ENCODE data around the gene BPGM. TPM values are rescaled to one million over a fixed set of nuclear protein-coding genes. Genes with fewer than 3 reads are reported as not detected.

Gene BPGM
- total and polyA plus RNA-seq, 2 donors (not counting 1 experiment from before 2014, with no cell fraction given) = 7.0 to 9.7 TPM

DNA sequence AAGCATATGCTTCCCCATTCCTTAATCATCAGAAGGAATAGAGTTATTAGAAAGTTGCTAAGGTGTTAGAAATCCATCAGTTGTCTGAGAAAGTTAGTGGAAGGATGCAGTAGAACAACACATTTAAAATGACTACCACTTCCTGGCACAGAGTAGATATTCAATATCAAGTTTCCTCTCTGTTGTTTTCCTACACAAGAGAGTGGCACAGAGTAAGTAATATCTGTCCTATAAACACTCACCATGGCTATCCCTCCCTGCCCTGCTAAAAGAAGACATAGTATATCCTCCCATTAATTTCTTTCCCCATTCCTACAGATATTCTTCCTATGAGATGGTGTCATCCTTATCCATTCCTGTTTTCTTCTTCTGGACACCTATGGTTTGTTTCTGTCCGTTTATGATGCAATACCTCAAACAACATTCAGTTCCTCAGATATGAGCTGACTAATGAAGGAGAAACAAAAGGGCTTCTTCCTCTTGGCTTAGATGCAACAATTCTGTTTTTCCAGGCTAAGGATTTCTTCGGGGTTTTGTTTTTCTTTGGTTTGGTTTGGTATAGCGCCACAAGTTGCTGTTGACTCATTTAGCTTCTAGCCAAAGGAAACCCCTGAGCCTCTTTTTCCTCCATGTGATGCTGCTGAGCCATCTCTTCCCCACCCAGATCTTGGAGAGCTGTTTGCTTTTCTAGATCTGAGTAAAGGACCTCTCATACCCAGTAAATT, 32.9 kb upstream of the BPGM start:
- H3K36me3 ChIP-seq (replicated peaks in 1 of 2; ENCODE audit: control extremely low read depth in 1 of 2, control insufficient read depth in 1 of 2, extremely low read depth in 1 of 2, insufficient read depth in 2 of 2, low read length in 1 of 2) = no peaks in the 10 kb centered on the region
- no peak overlapping the region for H3K4me3 Mint-ChIP-seq
- intact Hi-C loops (cut with micrococcal nuclease) = no loop called here
- H4K20me1 ChIP-seq (ENCODE audit: control insufficient read depth, insufficient read depth, low read length, poor library complexity, severe bottlenecking) = no peaks in the 10 kb centered on the region
- no peak overlapping the region for H2AFZ ChIP-seq (ENCODE audit: insufficient read depth, low read depth, low read length, poor library complexity, severe bottlenecking)
- H3K9me3 Mint-ChIP-seq (ENCODE audit: insufficient read depth) = no peaks in the 10 kb centered on the region
- H3K4me2 ChIP-seq (replicated peaks; ENCODE audit: low read depth, low read length, poor library complexity, severe bottlenecking) = no peak overlapping the region
- CTCF ChIA-PET = interaction anchor here (1.2 to 1.5 kb wide), 2 partner anchors 11 to 181 kb away, joined by 3 to 6 read pairs; no protein-coding TSS in a partner anchor
- no CpG with 5 or more reads among the region's 3 CpGs for WGBS (ENCODE audit: insufficient coverage)
- H3K9me3 ChIP-seq (ENCODE audit: control extremely low read depth in 1 of 3, control insufficient read depth in 2 of 3, insufficient read depth in 1 of 3, low read length in 2 of 3) = no peaks in the 10 kb centered on the region
- H3K27me3 ChIP-seq (replicated peaks in 1 of 4; ENCODE audit: control extremely low read depth in 1 of 4, control insufficient read depth in 3 of 4, insufficient read depth in 4 of 4, low read length in 3 of 4) = peaks cover 0 to 8% (median 3%) of the 10 kb centered on the region in 4 experiments
- H3K27ac Mint-ChIP-seq = no peak overlapping the region
- ATAC-seq (ENCODE audit: low read depth) (no peak), DNase-seq (no peak)
- H3K27me3 Mint-ChIP-seq = peaks cover 51% of the 10 kb centered on the region
- H3K27ac ChIP-seq (ENCODE audit: low read length in 2 of 2) = no peak overlapping the region
- no peaks in the 10 kb centered on the region for H3K4me1 ChIP-seq (ENCODE audit: control insufficient read depth in 2 of 2, insufficient read depth in 2 of 2, low read length in 2 of 2)
- H3K4me1 Mint-ChIP-seq = no peaks in the 10 kb centered on the region
- H3K9ac ChIP-seq (ENCODE audit: low read length) = no peak overlapping the region
- H3K4me3 ChIP-seq (ENCODE audit: control extremely low read depth in 1 of 5, extremely low read depth in 1 of 5, insufficient read depth in 1 of 5, low read depth in 2 of 5, low read length in 4 of 5) = no peak overlapping the region
- H3K79me2 ChIP-seq (ENCODE audit: control insufficient read depth, insufficient read depth, low read length) = no peaks in the 10 kb centered on the region
- TF ChIP-seq, protein P1, sequence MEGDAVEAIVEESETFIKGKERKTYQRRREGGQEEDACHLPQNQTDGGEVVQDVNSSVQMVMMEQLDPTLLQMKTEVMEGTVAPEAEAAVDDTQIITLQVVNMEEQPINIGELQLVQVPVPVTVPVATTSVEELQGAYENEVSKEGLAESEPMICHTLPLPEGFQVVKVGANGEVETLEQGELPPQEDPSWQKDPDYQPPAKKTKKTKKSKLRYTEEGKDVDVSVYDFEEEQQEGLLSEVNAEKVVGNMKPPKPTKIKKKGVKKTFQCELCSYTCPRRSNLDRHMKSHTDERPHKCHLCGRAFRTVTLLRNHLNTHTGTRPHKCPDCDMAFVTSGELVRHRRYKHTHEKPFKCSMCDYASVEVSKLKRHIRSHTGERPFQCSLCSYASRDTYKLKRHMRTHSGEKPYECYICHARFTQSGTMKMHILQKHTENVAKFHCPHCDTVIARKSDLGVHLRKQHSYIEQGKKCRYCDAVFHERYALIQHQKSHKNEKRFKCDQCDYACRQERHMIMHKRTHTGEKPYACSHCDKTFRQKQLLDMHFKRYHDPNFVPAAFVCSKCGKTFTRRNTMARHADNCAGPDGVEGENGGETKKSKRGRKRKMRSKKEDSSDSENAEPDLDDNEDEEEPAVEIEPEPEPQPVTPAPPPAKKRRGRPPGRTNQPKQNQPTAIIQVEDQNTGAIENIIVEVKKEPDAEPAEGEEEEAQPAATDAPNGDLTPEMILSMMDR (IDR thresholded peaks at IDR 0.05) = no peak
- TF ChIP-seq EZH2 (IDR thresholded peaks at IDR 0.05; ENCODE audit: borderline replicate concordance, insufficient read depth, low read depth, low read length, poor library complexity, severe bottlenecking) = no peak
- POLR2A ChIA-PET = no interaction called here

- no peak for DNase-seq
- no peak overlapping the region for H3K4me3 Mint-ChIP-seq
- Histone ChIP-seq H3K27me3 (replicated peaks in 1 of 4; ENCODE audit: control extremely low read depth in 1 of 4, control insufficient read depth in 3 of 4, insufficient read depth in 4 of 4, low read length in 3 of 4) (peaks cover 0 to 6% (median 4%) of the 10 kb centered on the region in 4 experiments), H3K9ac (ENCODE audit: low read length) (no peak overlapping the region), H3K36me3 (replicated peaks in 1 of 2; ENCODE audit: control extremely low read depth in 1 of 2, control insufficient read depth in 1 of 2, extremely low read depth in 1 of 2, insufficient read depth in 2 of 2, low read length in 1 of 2) (no peaks in the 10 kb centered on the region), H3K4me3 (ENCODE audit: control extremely low read depth in 1 of 5, extremely low read depth in 1 of 5, insufficient read depth in 1 of 5, low read depth in 2 of 5, low read length in 4 of 5) (no peak overlapping the region), H3K27ac (ENCODE audit: low read length in 2 of 2) (no peak overlapping the region), H3K4me2 (replicated peaks; ENCODE audit: low read depth, low read length, poor library complexity, severe bottlenecking) (no peak overlapping the region), H4K20me1 (ENCODE audit: control insufficient read depth, insufficient read depth, low read length, poor library complexity, severe bottlenecking) (no peaks in the 10 kb centered on the region), H3K9me3 (ENCODE audit: control extremely low read depth in 1 of 3, control insufficient read depth in 2 of 3, insufficient read depth in 1 of 3, low read length in 2 of 3) (no peaks in the 10 kb centered on the region), H3K79me2 (ENCODE audit: control insufficient read depth, insufficient read depth, low read length) (no peaks in the 10 kb centered on the region), H2AFZ (ENCODE audit: insufficient read depth, low read depth, low read length, poor library complexity, severe bottlenecking) (no peak overlapping the region), H3K4me1 (ENCODE audit: control insufficient read depth in 2 of 2, insufficient read depth in 2 of 2, low read length in 2 of 2) (no peaks in the 10 kb centered on the region)
- ATAC-seq (ENCODE audit: low read depth) = no peak
- intact Hi-C loops (cut with micrococcal nuclease) = no loop called here
- H3K27ac Mint-ChIP-seq = no peak overlapping the region
- POLR2A ChIA-PET = no interaction called here
- no peaks in the 10 kb centered on the region for H3K9me3 Mint-ChIP-seq (ENCODE audit: insufficient read depth)
- H3K27me3 Mint-ChIP-seq = peaks cover 42% of the 10 kb centered on the region
- TF ChIP-seq EZH2 (IDR thresholded peaks at IDR 0.05; ENCODE audit: borderline replicate concordance, insufficient read depth, low read depth, low read length, poor library complexity, severe bottlenecking) = no peak
- TF ChIP-seq, protein P1 (IDR thresholded peaks at IDR 0.05) = no peak
- WGBS (ENCODE audit: insufficient coverage) = 83% methylated on average over 2 of the region's 2 CpGs
- CTCF ChIA-PET = interaction anchor here (1.3 kb wide), 1 partner anchor 9 kb away, joined by 4 read pairs; no protein-coding TSS in a partner anchor
- no peaks in the 10 kb centered on the region for H3K4me1 Mint-ChIP-seq
These were observed 30.0 kb upstream of the BPGM start for GRCh38 chr7:134616611-134617010.
